AML-193 (cell line): ENCODE results near the gene AKT1S1.
"Not testable (repeated sequence)": the region's sequence is repeated elsewhere in the genome, so short reads cannot be mapped to it uniquely, and the experiment has no call there.

Experiments used
- DNase-seq, 2 experiments: peaks; one replicate each; lab custom pipeline; 2025; lab: John Stamatoyannopoulos, UW

The AKT1S1 gene

DNA sequence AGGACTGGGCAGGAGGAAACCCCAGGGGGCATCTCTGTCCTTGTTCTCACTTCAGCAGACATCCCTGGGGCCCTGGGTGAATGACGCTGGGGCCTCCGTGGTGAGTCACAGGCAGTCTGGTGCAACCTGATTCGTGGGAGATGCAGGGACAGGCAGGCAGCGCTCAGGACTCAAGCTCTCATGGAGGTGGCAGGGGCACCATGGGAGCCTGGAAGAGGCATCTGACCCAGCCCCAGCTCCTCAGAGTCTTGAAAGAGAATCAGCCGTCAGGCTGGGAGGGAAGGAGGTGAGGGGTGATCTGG lies 40.2 kb downstream of the AKT1S1 start:
- DNase-seq = no peak

DNA sequence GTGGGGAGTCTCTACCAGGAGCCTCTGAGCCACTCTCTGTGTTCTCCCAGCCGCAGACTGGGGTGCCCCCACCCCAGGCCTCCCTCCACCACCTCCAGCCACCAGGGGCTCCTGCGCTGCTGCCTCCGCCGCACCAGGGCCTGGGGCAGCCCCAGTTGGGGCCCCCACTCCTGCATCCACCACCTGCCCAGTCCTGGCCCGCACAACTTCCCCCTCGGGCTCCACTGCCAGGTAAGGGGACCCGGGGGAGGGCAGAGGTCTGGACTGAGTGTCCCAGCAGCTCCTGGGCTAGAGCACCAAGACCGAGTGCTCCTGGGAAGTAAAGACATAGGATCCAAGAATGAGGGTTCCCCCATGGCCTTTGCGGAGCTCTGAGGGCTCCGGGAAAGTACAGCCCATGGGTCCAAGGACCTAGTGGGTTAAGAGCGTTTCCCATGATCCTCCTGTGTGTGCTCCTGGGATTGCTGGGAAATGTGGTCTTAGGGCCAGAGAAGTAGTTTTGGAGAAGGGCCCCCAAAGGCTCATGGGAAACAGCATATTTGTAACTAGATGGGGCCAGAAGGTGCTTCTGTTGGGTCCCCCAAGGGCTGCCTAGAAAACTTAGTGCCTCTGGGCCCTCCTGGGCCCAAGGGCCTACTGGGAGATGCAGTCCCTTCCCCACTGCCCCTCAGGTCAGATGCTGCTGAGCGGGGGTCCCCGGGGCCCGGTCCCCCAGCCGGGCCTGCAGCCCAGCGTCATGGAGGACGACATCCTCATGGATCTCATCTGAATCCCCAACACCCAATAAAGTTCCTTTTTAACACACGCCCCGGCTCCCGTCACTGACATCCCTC lies 40.8 kb downstream of the AKT1S1 start:
- DNase-seq = no peak

GRCh38 chr19:49835562-49835961 lies 41.6 kb downstream of the AKT1S1 start:
- no peak for DNase-seq

DNA sequence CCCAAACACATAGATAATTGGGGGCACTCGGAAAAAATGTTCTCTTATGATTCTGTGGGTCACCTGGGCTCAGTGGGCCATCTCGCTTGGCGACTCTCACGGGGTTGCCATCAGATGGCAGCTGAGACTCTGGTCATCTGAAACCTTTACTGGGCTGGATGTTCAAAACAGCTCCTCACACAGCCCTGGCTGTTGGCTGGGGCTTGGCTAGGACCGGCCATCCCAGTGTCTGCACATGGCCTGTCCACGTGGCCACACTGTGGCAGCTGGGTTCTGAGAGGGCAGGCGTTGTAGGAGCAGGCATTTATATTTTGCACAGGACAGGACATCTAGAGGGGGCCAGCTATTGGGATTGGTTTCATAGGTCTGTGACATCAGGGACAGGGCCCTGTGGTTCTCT lies 43.6 kb downstream of the AKT1S1 start:
- no peak for DNase-seq

DNA sequence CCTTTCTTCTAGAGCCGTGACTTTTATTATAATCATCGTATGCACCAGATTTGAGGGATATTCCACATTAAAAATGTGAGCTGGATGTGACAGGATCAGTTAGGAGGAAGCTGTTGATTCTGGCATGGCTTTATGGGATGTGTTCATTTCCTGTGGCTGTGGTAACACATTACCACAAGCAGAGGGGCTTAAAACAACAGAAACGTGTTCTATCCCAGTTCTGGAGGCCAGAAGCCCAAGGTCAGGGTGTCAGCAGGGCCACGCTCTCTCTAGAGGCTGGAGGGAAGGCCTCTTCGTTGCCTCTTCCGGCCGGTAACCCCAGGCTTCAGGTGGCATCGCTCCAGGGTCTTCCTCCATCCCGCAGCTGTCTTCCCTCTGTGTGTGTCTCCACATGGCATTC lies 44.6 kb downstream of the AKT1S1 start:
- no peak for DNase-seq

GRCh38 chr19:49831592-49831991 lies 45.6 kb downstream of the AKT1S1 start:
- no peak for DNase-seq

DNA sequence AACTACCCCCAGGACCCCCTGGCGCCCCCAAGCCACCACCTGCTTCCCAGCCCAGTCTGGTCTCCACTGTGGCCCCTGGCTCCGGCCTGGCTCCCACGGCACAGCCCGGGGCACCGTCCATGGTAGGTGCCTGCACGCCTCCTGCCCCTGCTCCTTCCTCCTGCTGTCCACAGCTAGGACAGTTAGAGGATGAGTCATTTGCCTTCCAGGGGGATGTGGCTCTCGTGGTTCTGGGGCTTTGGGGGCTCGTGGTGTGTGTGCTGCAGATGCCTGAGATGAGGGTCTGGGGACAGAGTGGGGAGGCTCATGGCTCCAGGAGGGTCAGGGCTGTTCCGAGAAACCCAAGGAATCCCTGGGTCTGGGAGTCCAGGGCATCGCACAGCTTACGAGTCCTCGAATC lies 46.4 kb downstream of the AKT1S1 start:
- no peak for DNase-seq

GRCh38 chr19:49829721-49830120 lies 47.4 kb downstream of the AKT1S1 start:
- no peak for DNase-seq

- DNase-seq = no peak
Measured at GRCh38 chr19:49829200-49829599, 48.0 kb downstream of the AKT1S1 start.

GRCh38 chr19:49827034-49827433 lies 50.1 kb downstream of the AKT1S1 start:
- DNase-seq = no peak

- DNase-seq = no peak
Measured at GRCh38 chr19:49824662-49825061, 52.5 kb downstream of the AKT1S1 start.

DNA sequence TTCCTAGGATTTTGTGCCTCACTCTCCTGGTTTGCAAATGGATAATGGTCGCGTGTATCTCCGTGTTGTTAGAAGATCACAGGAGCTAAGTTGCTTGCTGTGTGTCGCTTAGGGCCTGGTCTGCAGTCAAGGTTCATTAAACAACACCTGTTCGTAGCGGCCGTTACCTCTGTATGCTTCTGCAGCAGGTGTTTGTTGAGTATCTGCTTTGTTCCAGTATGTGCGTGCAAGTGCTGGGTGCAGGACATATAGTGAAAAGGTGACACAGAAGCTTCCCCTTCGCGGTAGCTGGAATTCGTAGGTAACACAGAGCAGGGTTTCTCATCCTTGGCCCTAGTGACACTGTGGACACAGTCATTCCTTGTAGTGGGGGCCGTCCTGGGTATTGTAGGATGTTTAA lies 53.7 kb downstream of the AKT1S1 start:
- DNase-seq = no peak

GRCh38 chr19:49820125-49820524 lies 57.0 kb downstream of the AKT1S1 start:
- no peak for DNase-seq

DNA sequence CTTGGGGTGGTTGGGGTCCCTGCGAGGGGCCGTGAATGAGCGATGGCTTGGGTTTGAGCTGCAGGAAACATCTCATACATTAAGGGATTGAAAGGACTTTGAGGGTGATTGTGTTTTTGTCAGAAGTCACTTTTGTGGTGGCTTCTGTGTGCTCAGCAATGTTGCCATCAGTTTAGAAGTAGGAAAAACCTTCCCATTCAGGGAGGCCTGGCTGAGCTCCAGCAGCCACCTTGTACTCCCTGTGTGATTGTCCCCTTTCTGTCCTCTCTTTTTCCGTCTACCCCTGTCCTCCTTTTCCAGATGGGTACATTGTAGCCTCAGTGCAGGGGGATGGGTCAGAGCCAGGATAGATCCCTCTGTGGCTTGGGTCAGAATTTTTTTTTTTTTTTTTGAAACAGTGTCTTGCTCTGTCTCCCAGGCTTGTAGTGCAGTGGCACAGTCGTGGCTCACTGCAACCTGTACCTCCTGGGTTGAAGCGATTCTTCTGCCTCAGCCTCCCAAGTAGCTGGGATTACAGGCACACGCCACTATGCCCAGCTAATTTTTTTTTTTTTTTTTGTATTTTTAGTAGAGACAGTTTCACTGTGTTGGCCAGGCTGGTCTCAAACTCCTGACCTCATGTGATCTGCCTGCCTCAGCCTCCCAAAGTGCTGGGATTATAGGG lies 57.6 kb downstream of the AKT1S1 start:
- DNase-seq = not testable (repeated sequence)
